ENCODE results near the gene CDK6. TPM values are rescaled to one million over a fixed set of nuclear protein-coding genes. Genes with fewer than 3 reads are reported as not detected.

CDK6 gene
- total RNA-seq, 1 experiment from 2014 or later, result 175 TPM

- POLR2A ChIA-PET, result no interaction called here
- Mint-ChIP-seq H3K4me3 (ENCODE audit: unreplicated experiment) (no peak overlapping the region), H3K4me1 (ENCODE audit: low read depth, unreplicated experiment) (peaks cover 6% of the 10 kb centered on the region), H3K27me3 (ENCODE audit: insufficient read depth, unreplicated experiment) (no peaks in the 10 kb centered on the region), H3K27ac (ENCODE audit: unreplicated experiment) (no peak overlapping the region), H3K9me3 (ENCODE audit: unreplicated experiment) (peaks cover 9% of the 10 kb centered on the region), H3K36me3 (ENCODE audit: insufficient read depth, unreplicated experiment) (peaks cover 12% of the 10 kb centered on the region)
- intact Hi-C loops (cut with micrococcal nuclease; ENCODE audit: unreplicated experiment), result no loop called here
- Histone ChIP-seq H3K36me3 (ENCODE audit: control insufficient read depth, insufficient read depth, low read length) (no peaks in the 10 kb centered on the region), H3K9me3 (no peaks in the 10 kb centered on the region), H3K27me3 (replicated peaks; ENCODE audit: control insufficient read depth, insufficient read depth, low read length) (no peaks in the 10 kb centered on the region), H3K4me1 (no peaks in the 10 kb centered on the region), H3K4me3 (ENCODE audit: low read depth, low read length) (no peak overlapping the region)
- DNase-seq, result no peak
- no TSS peak for BruUV-seq (replicated peaks)
- CTCF ChIA-PET, result no interaction called here
- no peak for TF ChIP-seq CTCF (IDR thresholded peaks at IDR 0.05; ENCODE audit: insufficient read depth in 1 of 2, low read depth in 1 of 2, low read length in 1 of 2, severe bottlenecking in 1 of 2, unreplicated experiment in 1 of 2)
These were observed 3.9 kb upstream of the CDK6 start for GRCh38 chr7:92840316-92840715.

GRCh38 chr7:92839901-92840300 lies 3.5 kb upstream of the CDK6 start:
- intact Hi-C loops (cut with micrococcal nuclease; ENCODE audit: unreplicated experiment), result loop anchor here (5.0 kb wide), 1 partner anchor 387 kb away; the partner anchor contains the start of gene HEPACAM2
- no peak overlapping the region for H3K4me3 ChIP-seq (ENCODE audit: low read depth, low read length)
- BruUV-seq (replicated peaks), result no TSS peak
- Mint-ChIP-seq H3K4me3 (ENCODE audit: unreplicated experiment) (no peak overlapping the region), H3K4me1 (ENCODE audit: low read depth, unreplicated experiment) (peaks cover 6% of the 10 kb centered on the region), H3K27ac (ENCODE audit: unreplicated experiment) (no peak overlapping the region), H3K27me3 (ENCODE audit: insufficient read depth, unreplicated experiment) (no peaks in the 10 kb centered on the region), H3K9me3 (ENCODE audit: unreplicated experiment) (peaks cover 9% of the 10 kb centered on the region), H3K36me3 (ENCODE audit: insufficient read depth, unreplicated experiment) (peaks cover 16% of the 10 kb centered on the region)
- no peaks in the 10 kb centered on the region for H3K9me3 ChIP-seq
- ChIA-PET CTCF (interaction anchor here (0.6 kb wide), 1 partner anchor 119 kb away, joined by 3 read pairs; no protein-coding TSS in a partner anchor), POLR2A (no interaction called here)
- no peak for DNase-seq
- TF ChIP-seq CTCF (IDR thresholded peaks at IDR 0.05; ENCODE audit: insufficient read depth in 1 of 2, low read depth in 1 of 2, low read length in 1 of 2, severe bottlenecking in 1 of 2, unreplicated experiment in 1 of 2), result no peak
- H3K27me3 ChIP-seq (replicated peaks; ENCODE audit: control insufficient read depth, insufficient read depth, low read length), result no peaks in the 10 kb centered on the region
- H3K4me1 ChIP-seq, result no peaks in the 10 kb centered on the region
- no peaks in the 10 kb centered on the region for H3K36me3 ChIP-seq (ENCODE audit: control insufficient read depth, insufficient read depth, low read length)

- Mint-ChIP-seq H3K27ac (ENCODE audit: unreplicated experiment) (no peak overlapping the region), H3K36me3 (ENCODE audit: insufficient read depth, unreplicated experiment) (peaks cover 25% of the 10 kb centered on the region), H3K9me3 (ENCODE audit: unreplicated experiment) (peaks cover 7% of the 10 kb centered on the region), H3K4me1 (ENCODE audit: low read depth, unreplicated experiment) (peaks cover 6% of the 10 kb centered on the region), H3K27me3 (ENCODE audit: insufficient read depth, unreplicated experiment) (no peaks in the 10 kb centered on the region), H3K4me3 (ENCODE audit: unreplicated experiment) (no peak overlapping the region)
- no peaks in the 10 kb centered on the region for H3K9me3 ChIP-seq
- H3K4me1 ChIP-seq, result no peaks in the 10 kb centered on the region
- ChIA-PET CTCF (no interaction called here), POLR2A (no interaction called here)
- DNase-seq, result no peak
- H3K4me3 ChIP-seq (ENCODE audit: low read depth, low read length), result no peak overlapping the region
- BruUV-seq (replicated peaks), result no TSS peak
- H3K27me3 ChIP-seq (replicated peaks; ENCODE audit: control insufficient read depth, insufficient read depth, low read length), result no peaks in the 10 kb centered on the region
- no peak for TF ChIP-seq CTCF (IDR thresholded peaks at IDR 0.05; ENCODE audit: insufficient read depth in 1 of 2, low read depth in 1 of 2, low read length in 1 of 2, severe bottlenecking in 1 of 2, unreplicated experiment in 1 of 2)
- intact Hi-C loops (cut with micrococcal nuclease; ENCODE audit: unreplicated experiment), result loop anchor here (5.0 kb wide), 1 partner anchor 388 kb away; the partner anchor contains the start of gene HEPACAM2
- H3K36me3 ChIP-seq (ENCODE audit: control insufficient read depth, insufficient read depth, low read length), result no peaks in the 10 kb centered on the region
These were observed 2.6 kb upstream of the CDK6 start for GRCh38 chr7:92838934-92839333.
